HG03060 (cell line): Measurements from ENCODE around the gene SETD2.
"Not testable (repeated sequence)": the region's sequence is repeated elsewhere in the genome, so short reads cannot be mapped to it uniquely, and the experiment has no call there.

Source experiments
- ATAC-seq: cut with Tn5 transposase; IDR thresholded peaks from one replicate; pipeline ENCODE4 v1.9.1; 2021; ENCODE audit warnings: low read depth, moderate number of reproducible peaks; ENCODE audit not compliant: unreplicated experiment

Gene SETD2

DNA sequence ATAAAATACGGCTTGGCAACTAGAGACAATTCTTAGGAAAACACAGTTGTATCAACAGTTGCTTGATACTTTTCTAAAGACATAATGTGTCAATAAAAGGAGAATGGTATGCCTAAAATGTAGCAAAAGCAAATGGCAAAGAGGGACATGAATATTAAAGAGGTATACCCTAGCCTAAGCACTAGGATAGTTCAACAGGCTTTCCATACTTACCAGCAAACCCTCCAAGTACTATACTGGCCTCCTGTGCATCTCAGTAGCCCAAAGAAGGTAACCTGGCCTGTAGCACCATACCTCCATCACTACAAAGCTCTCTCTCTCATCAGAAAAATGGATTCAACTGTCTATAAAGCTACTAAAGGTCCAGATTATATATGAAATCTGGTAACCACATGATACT, 7.5 kb downstream of the SETD2 start:
- no peak for ATAC-seq

GRCh38 chr3:47152578-47152977, 11.3 kb downstream of the SETD2 start:
- no peak for ATAC-seq

GRCh38 chr3:47151836-47152235, 12.1 kb downstream of the SETD2 start:
- ATAC-seq, result no peak

- no peak for ATAC-seq
Observed at GRCh38 chr3:47149339-47149933, 14.5 kb downstream of the SETD2 start.

DNA sequence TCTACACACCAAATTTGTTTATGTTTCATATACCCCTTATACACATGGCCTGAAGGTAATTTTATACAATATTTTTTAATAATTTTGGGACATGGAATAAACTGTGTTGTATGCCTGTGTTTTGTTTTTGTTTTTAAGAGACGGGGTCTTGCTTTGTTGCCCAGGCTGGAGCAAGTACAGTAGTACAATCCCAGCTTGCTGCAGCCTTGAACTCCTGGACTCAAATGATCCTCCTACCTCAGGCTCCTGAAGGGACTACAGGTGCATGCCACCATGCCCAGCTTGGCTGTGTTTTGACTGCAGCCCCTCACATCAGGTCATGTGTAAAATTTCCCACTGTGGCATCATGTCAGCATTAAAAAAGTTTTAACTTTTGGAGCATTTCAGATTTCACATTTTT, 18.6 kb downstream of the SETD2 start:
- ATAC-seq, result no peak

- no peak for ATAC-seq
Observed at GRCh38 chr3:47143068-47143467, 20.8 kb downstream of the SETD2 start.

GRCh38 chr3:47142536-47142935, 21.4 kb downstream of the SETD2 start:
- ATAC-seq, result not testable (repeated sequence)

GRCh38 chr3:47140973-47141461, 22.9 kb downstream of the SETD2 start:
- peak; percentile 82 for ATAC-seq

GRCh38 chr3:47140553-47140952, 23.4 kb downstream of the SETD2 start:
- ATAC-seq, result not testable (repeated sequence)

- no peak for ATAC-seq
Observed at GRCh38 chr3:47134311-47134710, 29.6 kb downstream of the SETD2 start.

GRCh38 chr3:47133641-47134040, 30.3 kb downstream of the SETD2 start:
- no peak for ATAC-seq

- no peak for ATAC-seq
Observed at GRCh38 chr3:47130557-47130956, 33.4 kb downstream of the SETD2 start.

- ATAC-seq, result no peak
Observed at GRCh38 chr3:47128137-47128536, 35.8 kb downstream of the SETD2 start.

GRCh38 chr3:47123857-47124256, 40.1 kb downstream of the SETD2 start:
- no peak for ATAC-seq

DNA sequence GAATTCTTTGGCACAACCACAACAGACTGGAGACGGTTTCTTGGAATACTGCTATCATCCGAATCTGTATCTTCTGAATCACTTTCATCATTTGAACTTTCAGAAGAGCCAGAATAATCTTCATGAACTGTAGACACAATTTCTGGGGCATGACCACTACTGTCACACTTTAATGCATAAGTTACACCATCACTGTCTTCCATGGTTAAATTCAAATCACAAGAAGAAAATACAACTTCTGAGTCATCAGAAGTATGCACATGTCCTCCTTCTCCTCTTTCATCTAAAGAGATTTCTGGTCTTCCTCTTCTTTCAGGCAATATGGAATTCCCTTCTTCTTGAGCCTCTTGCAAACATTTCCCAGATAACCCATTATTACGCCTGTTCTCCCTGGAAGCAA, 42.5 kb downstream of the SETD2 start:
- ATAC-seq, result no peak

- no peak for ATAC-seq
Observed at GRCh38 chr3:47120138-47120537, 43.8 kb downstream of the SETD2 start.

GRCh38 chr3:47119387-47119786, 44.5 kb downstream of the SETD2 start:
- ATAC-seq, result not testable (repeated sequence)

- no peak for ATAC-seq
Observed at GRCh38 chr3:47117807-47118364, 46.0 kb downstream of the SETD2 start.

GRCh38 chr3:47115524-47115923, 48.4 kb downstream of the SETD2 start:
- not testable (repeated sequence) for ATAC-seq

GRCh38 chr3:47113669-47114365, 50.1 kb downstream of the SETD2 start:
- no peak for ATAC-seq

GRCh38 chr3:47112997-47113396, 50.9 kb downstream of the SETD2 start:
- no peak for ATAC-seq

GRCh38 chr3:47109393-47109792, 54.5 kb downstream of the SETD2 start:
- ATAC-seq, result no peak
